GM23338 (cell line): Measurements from ENCODE around the gene FARP1. TPM values are rescaled to one million over a fixed set of nuclear protein-coding genes. Genes with fewer than 3 reads are reported as not detected.

Source experiments
- ATAC-seq: fragments of 200-7000 bp; cut with Tn5 transposase; 3 replicates; pipeline ENCODE4 v1.9.1; 2020
- DNase-seq: peaks from one replicate; pipeline ENCODE4 v3.0.0-alpha.2; 2015; ENCODE audit warnings: low spot score
- H2AFZ ChIP-seq: fragments of 200-600 bp; sonication (generic); 2 replicates; pipeline ENCODE4 v1.8.0; 2016; ENCODE audit warnings: antibody characterized with exemption, mild to moderate bottlenecking, moderate library complexity
- H3F3A ChIP-seq: fragments of 200-600 bp; sonication (generic); replicated peaks from 2 replicates; pipeline ENCODE4 v1.8.0; 2017; ENCODE audit warnings: antibody characterized with exemption, mixed run types, low read depth
- H3K27ac ChIP-seq: fragments of 200-600 bp; sonication (generic); 2 replicates; pipeline ENCODE4 v1.6.1; 2016; ENCODE audit warnings: low read depth
- H3K27me3 ChIP-seq: fragments of 200-600 bp; sonication (generic); 2 replicates; pipeline ENCODE4 v1.8.0; 2016; ENCODE audit warnings: mild to moderate bottlenecking, mixed run types, moderate library complexity; ENCODE audit not compliant: insufficient read depth
- H3K36me3 ChIP-seq: fragments of 200-600 bp; sonication (generic); 2 replicates; pipeline ENCODE4 v1.8.0; 2016; ENCODE audit warnings: mild to moderate bottlenecking; ENCODE audit not compliant: insufficient read depth
- H3K4me1 ChIP-seq: fragments of 200-600 bp; sonication (generic); 2 replicates; pipeline ENCODE4 v1.8.0; 2016; ENCODE audit warnings: mild to moderate bottlenecking, moderate library complexity; ENCODE audit not compliant: insufficient read depth
- H3K4me2 ChIP-seq: fragments of 200-600 bp; sonication (generic); 2 replicates; pipeline ENCODE4 v1.7.1; 2017; ENCODE audit warnings: mixed run types
- H3K4me3 ChIP-seq: fragments of 200-600 bp; sonication (generic); 2 replicates; pipeline ENCODE4 v1.6.1; 2016; ENCODE audit warnings: mixed run types
- H3K79me2 ChIP-seq: fragments of 200-600 bp; sonication (generic); replicated peaks from 2 replicates; pipeline ENCODE4 v1.8.0; 2017; ENCODE audit warnings: mild to moderate bottlenecking; ENCODE audit not compliant: insufficient read depth
- H3K9me2 ChIP-seq: fragments of 200-600 bp; sonication (generic); 2 replicates; pipeline ENCODE4 v1.8.0; 2017; ENCODE audit not compliant: insufficient read depth
- H4K20me1 ChIP-seq: fragments of 200-600 bp; sonication (generic); replicated peaks from 2 replicates; pipeline ENCODE4 v1.8.0; 2017; ENCODE audit warnings: mild to moderate bottlenecking; ENCODE audit not compliant: insufficient read depth
- H3K27ac Mint-ChIP-seq: 2 replicates; pipeline ENCODE4 v1.8.0; 2020; ENCODE audit warnings: inconsistent platforms, mild to moderate bottlenecking, moderate library complexity, mixed read lengths
- H3K27me3 Mint-ChIP-seq: 3 replicates; pipeline ENCODE4 v1.8.0; 2022; ENCODE audit warnings: low read depth, mild to moderate bottlenecking, moderate library complexity, mixed read lengths, inconsistent platforms; ENCODE audit not compliant: insufficient read depth, poor library complexity
- H3K36me3 Mint-ChIP-seq: 3 replicates; pipeline ENCODE4 v1.8.0; 2021; ENCODE audit warnings: low read depth, mild to moderate bottlenecking, inconsistent platforms, moderate library complexity, mixed read lengths
- H3K4me1 Mint-ChIP-seq: 3 replicates; pipeline ENCODE4 v1.8.0; 2020; ENCODE audit warnings: mild to moderate bottlenecking, inconsistent platforms, mixed read lengths
- H3K4me3 Mint-ChIP-seq: 3 replicates; pipeline ENCODE4 v1.8.0; 2021; ENCODE audit warnings: moderate library complexity, mild to moderate bottlenecking, inconsistent platforms, mixed read lengths
- H3K9me3 Mint-ChIP-seq: 3 replicates; pipeline ENCODE4 v1.8.0; 2020; ENCODE audit warnings: moderate library complexity, mild to moderate bottlenecking, inconsistent platforms, mixed read lengths
- EZH2 ChIP-seq: fragments of 200-600 bp; sonication (generic); IDR thresholded peaks from one replicate; pipeline ENCODE4 v1.8.0; 2017; ENCODE audit warnings: antibody characterized with exemption, mild to moderate bottlenecking, low read depth; ENCODE audit not compliant: unreplicated experiment
- EZH2phosphoT487 ChIP-seq: fragments of 200-600 bp; sonication (generic); IDR thresholded peaks from one replicate; pipeline ENCODE4 v1.8.1; 2018; ENCODE audit warnings: antibody characterized with exemption; ENCODE audit not compliant: unreplicated experiment
- NANOG ChIP-seq: IDR thresholded peaks from 2 replicates; pipeline ENCODE4 v1.6.1; 2016; ENCODE audit warnings: antibody characterized with exemption, borderline replicate concordance
- STAT1 ChIP-seq: IDR thresholded peaks from one replicate; pipeline ENCODE4 v1.6.1; 2016; ENCODE audit warnings: antibody characterized with exemption; ENCODE audit not compliant: unreplicated experiment
- ZNF114 ChIP-seq: fragments of 250-450 bp; sonication (Bioruptor Pico); IDR thresholded peaks from 2 replicates; pipeline ENCODE4 v1.5.0; 2020; ENCODE audit warnings: mild to moderate bottlenecking, moderate library complexity
- polyA plus RNA-seq: library from polyadenylated mRNA; unstranded; fragments of >200 nt; fragmentation: Nextera tagmentation; extraction: Ambion mirVana; gene quantifications from 2 replicates; pipeline ENCODE4 v1.2.1, GENCODE V29; 2016
- total RNA-seq: library from RNA; depleted of rRNA; stranded (reverse); fragments of >200 nt; shearing (Covaris generic); gene quantifications from 2 replicates; pipeline ENCODE4 v1.2.3, GENCODE V29; 2014
- TF ChIP-seq, protein P1 (sequence below): fragments of 250-450 bp; sonication (Bioruptor Pico); IDR thresholded peaks from 2 replicates; pipeline ENCODE4 v1.5.0; 2020; ENCODE audit warnings: mild to moderate bottlenecking, moderate library complexity
- TF ChIP-seq, protein P2 (sequence below): IDR thresholded peaks from 2 replicates; pipeline ENCODE4 v1.6.1; 2016; ENCODE audit warnings: antibody characterized with exemption
- TF ChIP-seq, protein P3 (sequence below), 2 experiments: fragments of 200-600 bp in 1 of 2; sonication (generic) in 1 of 2; conservative IDR thresholded peaks; 2 replicates each; pipeline versions ENCODE4 v1.5.1 to v1.6.1; 2016 to 2017; ENCODE audit warnings: antibody characterized with exemption in 2 of 2, low read depth in 2 of 2, mild to moderate bottlenecking in 2 of 2, moderate library complexity in 1 of 2
- TF ChIP-seq, protein P4 (sequence below): IDR thresholded peaks from one replicate; pipeline ENCODE4 v1.6.1; 2018; ENCODE audit warnings: antibody characterized with exemption; ENCODE audit not compliant: unreplicated experiment

FARP1 gene
- total and polyA plus RNA-seq, 2 experiments from 2014 or later, result 53.6 to 82.5 TPM

DNA sequence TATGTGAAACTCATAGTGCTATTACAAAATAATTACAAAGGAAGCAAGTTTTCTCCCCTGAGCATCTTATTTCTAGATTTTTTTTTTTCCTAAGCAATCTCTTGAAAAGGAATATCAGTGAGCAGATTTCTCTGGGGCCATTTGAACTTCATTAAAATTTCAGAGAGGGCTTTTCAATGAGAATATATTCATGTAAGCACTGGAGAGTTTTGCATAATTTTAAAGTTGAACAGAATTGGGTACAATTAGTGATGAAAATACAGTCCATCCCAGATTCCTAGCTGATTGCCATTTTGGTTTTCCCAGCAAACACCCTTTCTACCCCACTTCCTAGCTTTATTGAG is 101.0 kb downstream of the FARP1 start (continued):
- TF ChIP-seq, protein P1, sequence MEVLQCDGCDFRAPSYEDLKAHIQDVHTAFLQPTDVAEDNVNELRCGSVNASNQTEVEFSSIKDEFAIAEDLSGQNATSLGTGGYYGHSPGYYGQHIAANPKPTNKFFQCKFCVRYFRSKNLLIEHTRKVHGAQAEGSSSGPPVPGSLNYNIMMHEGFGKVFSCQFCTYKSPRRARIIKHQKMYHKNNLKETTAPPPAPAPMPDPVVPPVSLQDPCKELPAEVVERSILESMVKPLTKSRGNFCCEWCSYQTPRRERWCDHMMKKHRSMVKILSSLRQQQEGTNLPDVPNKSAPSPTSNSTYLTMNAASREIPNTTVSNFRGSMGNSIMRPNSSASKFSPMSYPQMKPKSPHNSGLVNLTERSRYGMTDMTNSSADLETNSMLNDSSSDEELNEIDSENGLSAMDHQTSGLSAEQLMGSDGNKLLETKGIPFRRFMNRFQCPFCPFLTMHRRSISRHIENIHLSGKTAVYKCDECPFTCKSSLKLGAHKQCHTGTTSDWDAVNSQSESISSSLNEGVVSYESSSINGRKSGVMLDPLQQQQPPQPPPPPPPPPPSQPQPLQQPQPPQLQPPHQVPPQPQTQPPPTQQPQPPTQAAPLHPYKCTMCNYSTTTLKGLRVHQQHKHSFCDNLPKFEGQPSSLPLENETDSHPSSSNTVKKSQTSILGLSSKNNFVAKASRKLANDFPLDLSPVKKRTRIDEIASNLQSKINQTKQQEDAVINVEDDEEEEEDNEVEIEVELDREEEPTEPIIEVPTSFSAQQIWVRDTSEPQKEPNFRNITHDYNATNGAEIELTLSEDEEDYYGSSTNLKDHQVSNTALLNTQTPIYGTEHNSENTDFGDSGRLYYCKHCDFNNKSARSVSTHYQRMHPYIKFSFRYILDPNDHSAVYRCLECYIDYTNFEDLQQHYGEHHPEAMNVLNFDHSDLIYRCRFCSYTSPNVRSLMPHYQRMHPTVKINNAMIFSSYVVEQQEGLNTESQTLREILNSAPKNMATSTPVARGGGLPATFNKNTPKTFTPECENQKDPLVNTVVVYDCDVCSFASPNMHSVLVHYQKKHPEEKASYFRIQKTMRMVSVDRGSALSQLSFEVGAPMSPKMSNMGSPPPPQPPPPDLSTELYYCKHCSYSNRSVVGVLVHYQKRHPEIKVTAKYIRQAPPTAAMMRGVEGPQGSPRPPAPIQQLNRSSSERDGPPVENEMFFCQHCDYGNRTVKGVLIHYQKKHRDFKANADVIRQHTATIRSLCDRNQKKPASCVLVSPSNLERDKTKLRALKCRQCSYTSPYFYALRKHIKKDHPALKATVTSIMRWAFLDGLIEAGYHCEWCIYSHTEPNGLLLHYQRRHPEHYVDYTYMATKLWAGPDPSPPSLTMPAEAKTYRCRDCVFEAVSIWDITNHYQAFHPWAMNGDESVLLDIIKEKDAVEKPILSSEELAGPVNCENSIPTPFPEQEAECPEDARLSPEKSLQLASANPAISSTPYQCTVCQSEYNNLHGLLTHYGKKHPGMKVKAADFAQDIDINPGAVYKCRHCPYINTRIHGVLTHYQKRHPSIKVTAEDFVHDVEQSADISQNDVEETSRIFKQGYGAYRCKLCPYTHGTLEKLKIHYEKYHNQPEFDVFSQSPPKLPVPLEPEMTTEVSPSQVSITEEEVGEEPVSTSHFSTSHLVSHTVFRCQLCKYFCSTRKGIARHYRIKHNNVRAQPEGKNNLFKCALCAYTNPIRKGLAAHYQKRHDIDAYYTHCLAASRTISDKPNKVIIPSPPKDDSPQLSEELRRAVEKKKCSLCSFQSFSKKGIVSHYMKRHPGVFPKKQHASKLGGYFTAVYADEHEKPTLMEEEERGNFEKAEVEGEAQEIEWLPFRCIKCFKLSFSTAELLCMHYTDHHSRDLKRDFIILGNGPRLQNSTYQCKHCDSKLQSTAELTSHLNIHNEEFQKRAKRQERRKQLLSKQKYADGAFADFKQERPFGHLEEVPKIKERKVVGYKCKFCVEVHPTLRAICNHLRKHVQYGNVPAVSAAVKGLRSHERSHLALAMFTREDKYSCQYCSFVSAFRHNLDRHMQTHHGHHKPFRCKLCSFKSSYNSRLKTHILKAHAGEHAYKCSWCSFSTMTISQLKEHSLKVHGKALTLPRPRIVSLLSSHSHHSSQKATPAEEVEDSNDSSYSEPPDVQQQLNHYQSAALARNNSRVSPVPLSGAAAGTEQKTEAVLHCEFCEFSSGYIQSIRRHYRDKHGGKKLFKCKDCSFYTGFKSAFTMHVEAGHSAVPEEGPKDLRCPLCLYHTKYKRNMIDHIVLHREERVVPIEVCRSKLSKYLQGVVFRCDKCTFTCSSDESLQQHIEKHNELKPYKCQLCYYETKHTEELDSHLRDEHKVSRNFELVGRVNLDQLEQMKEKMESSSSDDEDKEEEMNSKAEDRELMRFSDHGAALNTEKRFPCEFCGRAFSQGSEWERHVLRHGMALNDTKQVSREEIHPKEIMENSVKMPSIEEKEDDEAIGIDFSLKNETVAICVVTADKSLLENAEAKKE, result no peak
- no peak for TF ChIP-seq ZNF114 (CRISPR knock-in tag)

DNA sequence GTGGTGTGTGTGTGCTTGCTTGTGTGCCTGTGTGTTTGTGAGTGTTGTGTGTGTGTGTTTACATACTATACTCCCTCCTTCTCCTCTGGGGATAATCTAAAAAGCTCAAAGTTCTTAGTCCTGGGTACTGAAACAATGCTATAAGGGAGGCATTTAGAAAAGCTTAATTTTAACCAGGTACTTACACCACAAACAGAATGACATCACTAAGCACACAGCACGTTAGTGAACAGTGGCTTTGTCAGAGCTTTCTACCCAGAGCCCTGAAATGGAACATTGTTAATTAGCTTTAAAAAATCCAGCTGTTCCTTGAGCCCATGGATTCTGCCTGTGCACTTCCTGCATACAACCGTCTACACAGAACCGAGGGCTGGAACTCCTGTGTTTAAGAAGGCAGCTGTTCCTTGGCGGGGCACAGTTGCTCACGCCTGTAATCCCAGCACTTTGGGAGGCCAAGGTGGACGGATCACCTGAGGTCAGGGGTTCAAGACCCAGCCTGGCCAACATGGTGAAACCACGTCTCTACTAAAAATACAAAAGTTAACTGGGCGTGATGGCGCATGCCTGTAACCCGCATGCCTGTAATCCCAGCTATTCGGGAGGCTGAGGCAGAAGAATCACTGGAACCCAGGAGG is 103.8 kb downstream of the FARP1 start:
- H3K4me3 Mint-ChIP-seq, result no peak overlapping the region
- H3K27me3 Mint-ChIP-seq, result no peaks in the 10 kb centered on the region
- peaks cover 12% of the 10 kb centered on the region; the same call in 2 of the 3 replicates for H3K4me1 Mint-ChIP-seq
- H3K9me3 Mint-ChIP-seq, result no peaks in the 10 kb centered on the region
- Histone ChIP-seq H3K36me3 (no peaks in the 10 kb centered on the region), H3K4me2 (no peak overlapping the region), H2AFZ (no peak overlapping the region), H3K79me2 (peaks cover 48% of the 10 kb centered on the region), H3K9me2 (no peaks in the 10 kb centered on the region), H3K4me3 (no peak overlapping the region), H3K4me1 (no peaks in the 10 kb centered on the region), H4K20me1 (0 out of 2 replicates have a peak, but pooled peaks cover 3% of the 10 kb centered on the region), H3F3A (no peaks in the 10 kb centered on the region), H3K27ac (no peak overlapping the region), H3K27me3 (no peaks in the 10 kb centered on the region)
- ATAC-seq (no peak), DNase-seq (no peak)
- no peaks in the 10 kb centered on the region for H3K36me3 Mint-ChIP-seq
- no peak overlapping the region for H3K27ac Mint-ChIP-seq
- TF ChIP-seq EZH2 (no peak), NANOG (no peak), STAT1 (no peak), ZNF114 (CRISPR knock-in tag) (no peak), EZH2phosphoT487 (no peak)
- TF ChIP-seq, protein P2, sequence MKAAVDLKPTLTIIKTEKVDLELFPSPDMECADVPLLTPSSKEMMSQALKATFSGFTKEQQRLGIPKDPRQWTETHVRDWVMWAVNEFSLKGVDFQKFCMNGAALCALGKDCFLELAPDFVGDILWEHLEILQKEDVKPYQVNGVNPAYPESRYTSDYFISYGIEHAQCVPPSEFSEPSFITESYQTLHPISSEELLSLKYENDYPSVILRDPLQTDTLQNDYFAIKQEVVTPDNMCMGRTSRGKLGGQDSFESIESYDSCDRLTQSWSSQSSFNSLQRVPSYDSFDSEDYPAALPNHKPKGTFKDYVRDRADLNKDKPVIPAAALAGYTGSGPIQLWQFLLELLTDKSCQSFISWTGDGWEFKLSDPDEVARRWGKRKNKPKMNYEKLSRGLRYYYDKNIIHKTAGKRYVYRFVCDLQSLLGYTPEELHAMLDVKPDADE, result no peak
- TF ChIP-seq, protein P3, sequence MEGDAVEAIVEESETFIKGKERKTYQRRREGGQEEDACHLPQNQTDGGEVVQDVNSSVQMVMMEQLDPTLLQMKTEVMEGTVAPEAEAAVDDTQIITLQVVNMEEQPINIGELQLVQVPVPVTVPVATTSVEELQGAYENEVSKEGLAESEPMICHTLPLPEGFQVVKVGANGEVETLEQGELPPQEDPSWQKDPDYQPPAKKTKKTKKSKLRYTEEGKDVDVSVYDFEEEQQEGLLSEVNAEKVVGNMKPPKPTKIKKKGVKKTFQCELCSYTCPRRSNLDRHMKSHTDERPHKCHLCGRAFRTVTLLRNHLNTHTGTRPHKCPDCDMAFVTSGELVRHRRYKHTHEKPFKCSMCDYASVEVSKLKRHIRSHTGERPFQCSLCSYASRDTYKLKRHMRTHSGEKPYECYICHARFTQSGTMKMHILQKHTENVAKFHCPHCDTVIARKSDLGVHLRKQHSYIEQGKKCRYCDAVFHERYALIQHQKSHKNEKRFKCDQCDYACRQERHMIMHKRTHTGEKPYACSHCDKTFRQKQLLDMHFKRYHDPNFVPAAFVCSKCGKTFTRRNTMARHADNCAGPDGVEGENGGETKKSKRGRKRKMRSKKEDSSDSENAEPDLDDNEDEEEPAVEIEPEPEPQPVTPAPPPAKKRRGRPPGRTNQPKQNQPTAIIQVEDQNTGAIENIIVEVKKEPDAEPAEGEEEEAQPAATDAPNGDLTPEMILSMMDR (conservative IDR thresholded peaks at IDR 0.05; ENCODE audit: low read depth in 2 of 2), result no peak
- TF ChIP-seq, protein P4, sequence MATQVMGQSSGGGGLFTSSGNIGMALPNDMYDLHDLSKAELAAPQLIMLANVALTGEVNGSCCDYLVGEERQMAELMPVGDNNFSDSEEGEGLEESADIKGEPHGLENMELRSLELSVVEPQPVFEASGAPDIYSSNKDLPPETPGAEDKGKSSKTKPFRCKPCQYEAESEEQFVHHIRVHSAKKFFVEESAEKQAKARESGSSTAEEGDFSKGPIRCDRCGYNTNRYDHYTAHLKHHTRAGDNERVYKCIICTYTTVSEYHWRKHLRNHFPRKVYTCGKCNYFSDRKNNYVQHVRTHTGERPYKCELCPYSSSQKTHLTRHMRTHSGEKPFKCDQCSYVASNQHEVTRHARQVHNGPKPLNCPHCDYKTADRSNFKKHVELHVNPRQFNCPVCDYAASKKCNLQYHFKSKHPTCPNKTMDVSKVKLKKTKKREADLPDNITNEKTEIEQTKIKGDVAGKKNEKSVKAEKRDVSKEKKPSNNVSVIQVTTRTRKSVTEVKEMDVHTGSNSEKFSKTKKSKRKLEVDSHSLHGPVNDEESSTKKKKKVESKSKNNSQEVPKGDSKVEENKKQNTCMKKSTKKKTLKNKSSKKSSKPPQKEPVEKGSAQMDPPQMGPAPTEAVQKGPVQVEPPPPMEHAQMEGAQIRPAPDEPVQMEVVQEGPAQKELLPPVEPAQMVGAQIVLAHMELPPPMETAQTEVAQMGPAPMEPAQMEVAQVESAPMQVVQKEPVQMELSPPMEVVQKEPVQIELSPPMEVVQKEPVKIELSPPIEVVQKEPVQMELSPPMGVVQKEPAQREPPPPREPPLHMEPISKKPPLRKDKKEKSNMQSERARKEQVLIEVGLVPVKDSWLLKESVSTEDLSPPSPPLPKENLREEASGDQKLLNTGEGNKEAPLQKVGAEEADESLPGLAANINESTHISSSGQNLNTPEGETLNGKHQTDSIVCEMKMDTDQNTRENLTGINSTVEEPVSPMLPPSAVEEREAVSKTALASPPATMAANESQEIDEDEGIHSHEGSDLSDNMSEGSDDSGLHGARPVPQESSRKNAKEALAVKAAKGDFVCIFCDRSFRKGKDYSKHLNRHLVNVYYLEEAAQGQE, result no peak
